OCI-LY7 (cell line): ENCODE data around the gene SPTLC2. TPM values are rescaled to one million over a fixed set of nuclear protein-coding genes. Genes with fewer than 3 reads are reported as not detected.

ENCODE experiments used
- BruUV-seq: library from RNA; stranded (reverse); fragments of 400-500 nt; replicated peaks from 2 replicates; lab custom pipeline; 2021; lab: Mats Ljungman, UMichigan
- CTCF ChIA-PET: fragments of 300-600 bp; sonication (Branson Sonifier 250); formaldehyde crosslinking; loops from one replicate; lab custom pipeline; 2022; ENCODE audit warnings: antibody characterized with exemption; ENCODE audit not compliant: unreplicated experiment; lab: Charles Lee
- POLR2A ChIA-PET: fragments of 300-600 bp; sonication (Branson Sonifier 250); formaldehyde crosslinking; loops from one replicate; lab custom pipeline; 2022; ENCODE audit warnings: antibody characterized with exemption; lab: Charles Lee
- DNase-seq: peaks from one replicate; pipeline ENCODE4 v3.0.0-alpha.2; 2015; ENCODE audit warnings: low spot score
- H2AFZ ChIP-seq: fragments of 200-600 bp; sonication (generic), shearing (Covaris generic); 2 replicates; pipeline ENCODE4 v1.6.1; 2014; ENCODE audit warnings: mild to moderate bottlenecking, antibody characterized with exemption, low read length, moderate library complexity
- H3K27ac ChIP-seq: fragments of 200-600 bp; sonication (generic); 2 replicates; pipeline ENCODE4 v1.5.1; 2014; ENCODE audit warnings: mixed run types, low read depth, mild to moderate bottlenecking, moderate library complexity, low read length, inconsistent platforms; ENCODE audit not compliant: poor library complexity, severe bottlenecking
- H3K36me3 ChIP-seq: fragments of 200-600 bp; sonication (generic); 2 replicates; pipeline ENCODE4 v1.6.1; 2014; ENCODE audit warnings: mild to moderate bottlenecking, antibody characterized with exemption, low read length, moderate library complexity, mixed read lengths; ENCODE audit not compliant: insufficient read depth
- H3K4me1 ChIP-seq: fragments of 200-600 bp; sonication (generic); 2 replicates; pipeline ENCODE4 v1.5.1; 2014; ENCODE audit warnings: mild to moderate bottlenecking, low read length; ENCODE audit not compliant: insufficient read depth, poor library complexity, severe bottlenecking
- H3K4me2 ChIP-seq: fragments of 200-600 bp; sonication (generic); 2 replicates; pipeline ENCODE4 v1.6.1; 2014; ENCODE audit warnings: mild to moderate bottlenecking, low read length
- H3K4me3 ChIP-seq: fragments of 200-600 bp; sonication (generic); 2 replicates; pipeline ENCODE4 v1.5.1; 2014; ENCODE audit warnings: mild to moderate bottlenecking, low read depth, low read length; ENCODE audit not compliant: poor library complexity, severe bottlenecking
- H3K79me2 ChIP-seq: fragments of 200-600 bp; sonication (generic); 2 replicates; pipeline ENCODE4 v1.6.1; 2016; ENCODE audit warnings: low read depth, mild to moderate bottlenecking, low read length, moderate library complexity, mixed read lengths; ENCODE audit not compliant: insufficient read depth
- H3K9me2 ChIP-seq: fragments of 200-600 bp; sonication (generic); 2 replicates; pipeline ENCODE4 v1.6.1; 2016; ENCODE audit warnings: mild to moderate bottlenecking, low read length, mixed read lengths; ENCODE audit not compliant: insufficient read depth
- H3K9me3 ChIP-seq: fragments of 200-600 bp; sonication (generic); 2 replicates; pipeline ENCODE4 v1.6.1; 2014; ENCODE audit warnings: mild to moderate bottlenecking, mixed run types, low read length, mixed read lengths
- H4K20me1 ChIP-seq: fragments of 200-600 bp; sonication (generic); 2 replicates; pipeline ENCODE4 v1.6.1; 2014; ENCODE audit warnings: mild to moderate bottlenecking, antibody characterized with exemption, low read length, moderate library complexity, mixed read lengths; ENCODE audit not compliant: insufficient read depth
- EZH2phosphoT487 ChIP-seq: fragments of 200-600 bp; sonication (generic); IDR thresholded peaks from 2 replicates; pipeline ENCODE4 v1.6.1; 2018; ENCODE audit warnings: low read depth, borderline replicate concordance, mild to moderate bottlenecking, mixed run types, antibody characterized with exemption, low read length, moderate library complexity, mixed read lengths
- intact Hi-C: fragments of 100-400 bp; cut with micrococcal nuclease; formaldehyde crosslinking; loops from one replicate; pipeline ENCODE4 v1.10.0; 2022; ENCODE audit not compliant: unreplicated experiment
- total RNA-seq, 2 experiments: library from RNA; depleted of rRNA in 1 of 2; stranded (reverse); fragments of >200 nt in 1 of 2; shearing (Covaris generic) in 1 of 2; gene quantifications; 2 replicates each; pipeline ENCODE4 v1.2.3, GENCODE V29; 2014 to 2022
- TF ChIP-seq, protein P1 (sequence below): fragments of 200-600 bp; sonication (generic); conservative IDR thresholded peaks from 2 replicates; pipeline ENCODE4 v1.5.1; 2014; ENCODE audit warnings: mild to moderate bottlenecking, antibody characterized with exemption, low read length, moderate library complexity, mixed read lengths

The SPTLC2 gene
- total RNA-seq, 2 experiments from 2014 or later: 14.7 to 45.1 TPM

DNA sequence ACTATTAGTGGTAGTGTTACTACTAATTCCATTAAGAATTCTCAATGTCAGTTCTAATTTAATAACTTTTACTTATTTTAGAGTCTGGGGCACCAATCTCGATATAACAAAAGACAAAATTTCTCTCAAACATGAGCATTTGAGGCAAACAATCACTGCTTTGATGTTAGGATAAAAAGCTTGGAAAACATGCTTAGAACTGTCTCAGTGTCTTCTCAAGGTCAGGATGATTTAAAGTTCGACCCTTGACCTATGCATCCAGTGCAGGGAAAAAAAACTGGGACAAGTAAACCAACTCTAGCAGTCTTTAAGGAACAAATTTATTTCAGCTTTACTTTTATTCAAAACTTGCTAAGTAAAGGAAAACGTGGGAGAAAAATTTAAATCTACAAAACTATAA is 31.1 kb downstream of the SPTLC2 start:
- DNase-seq: no peak
- ChIA-PET CTCF (no interaction called here), POLR2A (interaction anchor here (0.6 kb wide), 1 partner anchor 15 kb away, joined by 4 read pairs; no protein-coding TSS in a partner anchor)
- Histone ChIP-seq H3K27ac (no peak overlapping the region), H3K36me3 (peaks cover 13% of the 10 kb centered on the region), H3K79me2 (peaks cover 93% of the 10 kb centered on the region), H2AFZ (no peak overlapping the region), H3K4me3 (no peak overlapping the region), H3K9me2 (no peaks in the 10 kb centered on the region), H3K4me2 (no peak overlapping the region), H3K9me3 (no peaks in the 10 kb centered on the region), H4K20me1 (no peaks in the 10 kb centered on the region), H3K4me1 (peaks cover 53% of the 10 kb centered on the region)
- intact Hi-C loops: no loop called here
- no TSS peak for BruUV-seq
- no peak for TF ChIP-seq EZH2phosphoT487
- TF ChIP-seq, protein P1, sequence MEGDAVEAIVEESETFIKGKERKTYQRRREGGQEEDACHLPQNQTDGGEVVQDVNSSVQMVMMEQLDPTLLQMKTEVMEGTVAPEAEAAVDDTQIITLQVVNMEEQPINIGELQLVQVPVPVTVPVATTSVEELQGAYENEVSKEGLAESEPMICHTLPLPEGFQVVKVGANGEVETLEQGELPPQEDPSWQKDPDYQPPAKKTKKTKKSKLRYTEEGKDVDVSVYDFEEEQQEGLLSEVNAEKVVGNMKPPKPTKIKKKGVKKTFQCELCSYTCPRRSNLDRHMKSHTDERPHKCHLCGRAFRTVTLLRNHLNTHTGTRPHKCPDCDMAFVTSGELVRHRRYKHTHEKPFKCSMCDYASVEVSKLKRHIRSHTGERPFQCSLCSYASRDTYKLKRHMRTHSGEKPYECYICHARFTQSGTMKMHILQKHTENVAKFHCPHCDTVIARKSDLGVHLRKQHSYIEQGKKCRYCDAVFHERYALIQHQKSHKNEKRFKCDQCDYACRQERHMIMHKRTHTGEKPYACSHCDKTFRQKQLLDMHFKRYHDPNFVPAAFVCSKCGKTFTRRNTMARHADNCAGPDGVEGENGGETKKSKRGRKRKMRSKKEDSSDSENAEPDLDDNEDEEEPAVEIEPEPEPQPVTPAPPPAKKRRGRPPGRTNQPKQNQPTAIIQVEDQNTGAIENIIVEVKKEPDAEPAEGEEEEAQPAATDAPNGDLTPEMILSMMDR: no peak

DNA sequence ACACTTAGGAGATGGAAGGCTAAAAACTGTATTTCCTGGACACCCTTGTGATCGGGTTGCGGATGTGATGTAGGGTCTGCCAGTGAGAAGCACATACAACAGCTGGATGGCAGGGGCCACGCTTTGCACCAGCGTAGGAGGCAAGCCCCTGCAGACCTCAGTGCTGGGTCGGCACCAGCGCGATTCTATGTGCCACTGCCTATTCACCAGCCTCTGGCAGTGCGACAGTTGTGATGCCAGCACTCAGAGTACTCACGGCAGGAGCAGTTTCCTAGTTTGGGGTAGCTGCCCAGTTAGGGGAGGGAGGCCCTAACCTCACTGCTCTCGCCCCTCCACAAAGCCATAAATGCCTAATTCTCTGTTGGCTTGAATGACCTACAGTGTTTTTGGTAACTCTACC is 31.6 kb downstream of the SPTLC2 start:
- Histone ChIP-seq H3K79me2 (peaks cover 93% of the 10 kb centered on the region), H3K4me1 (peaks cover 47% of the 10 kb centered on the region)
- POLR2A ChIA-PET: no interaction called here

DNA sequence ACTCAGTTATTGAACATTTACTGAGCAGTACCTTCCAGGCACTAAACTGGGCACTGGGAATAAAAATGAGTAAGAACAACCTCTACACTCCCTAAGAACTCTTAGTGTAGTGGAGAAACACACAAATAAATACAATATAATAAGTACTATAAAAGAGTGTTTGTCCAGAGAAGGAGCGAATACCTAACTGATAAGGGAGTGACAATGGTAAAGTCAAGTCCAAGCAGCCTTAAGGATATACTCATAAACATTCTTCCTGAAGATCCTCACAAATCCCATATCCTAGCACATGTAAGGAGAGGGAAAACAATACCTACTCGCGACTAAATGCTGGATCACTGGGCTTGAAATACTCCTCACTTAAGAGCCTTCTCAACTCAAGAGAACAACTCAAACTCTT is 32.8 kb downstream of the SPTLC2 start:
- POLR2A ChIA-PET: no interaction called here
- no peaks in the 10 kb centered on the region for H3K9me2 ChIP-seq
- no peak for DNase-seq
- intact Hi-C loops: no loop called here
- no peak overlapping the region for H3K4me3 ChIP-seq
- no peaks in the 10 kb centered on the region for H3K9me3 ChIP-seq
- TF ChIP-seq, protein P1: no peak
- TF ChIP-seq EZH2phosphoT487: no peak
- H4K20me1 ChIP-seq: no peaks in the 10 kb centered on the region
- no peak overlapping the region for H3K4me2 ChIP-seq
- no TSS peak for BruUV-seq
- no peak overlapping the region for H3K27ac ChIP-seq
- H2AFZ ChIP-seq: no peak overlapping the region
- peaks cover 35% of the 10 kb centered on the region for H3K4me1 ChIP-seq
- CTCF ChIA-PET: interaction anchor here (0.5 kb wide), 1 partner anchor 118 kb away, joined by 5 read pairs; no protein-coding TSS in a partner anchor
- H3K36me3 ChIP-seq: peaks cover 20% of the 10 kb centered on the region
- peaks cover 94% of the 10 kb centered on the region for H3K79me2 ChIP-seq

More for the DNA sequence above, 31.6 kb downstream of the SPTLC2 start:
- Histone ChIP-seq H3K4me2 (no peak overlapping the region; the same call in 1 of the 2 replicates), H3K36me3 (peaks cover 13% of the 10 kb centered on the region), H2AFZ (no peak overlapping the region), H3K27ac (no peak overlapping the region), H3K4me3 (no peak overlapping the region), H3K9me2 (no peaks in the 10 kb centered on the region), H4K20me1 (no peaks in the 10 kb centered on the region), H3K9me3 (no peaks in the 10 kb centered on the region)
- TF ChIP-seq, protein P1: no peak
- no peak for TF ChIP-seq EZH2phosphoT487
- intact Hi-C loops: no loop called here
- DNase-seq: no peak
- BruUV-seq: no TSS peak
- CTCF ChIA-PET: no interaction called here
